HL-60 (cell line): ENCODE results near the gene ACTG1.

Source experiments
- CTCF ChIP-seq: IDR thresholded peaks from one replicate; pipeline ENCODE4 v1.5.1; 2011; ENCODE audit warnings: low read length, control low read depth, inconsistent platforms; ENCODE audit not compliant: insufficient read depth
- GABPA ChIP-seq: IDR thresholded peaks from 2 replicates; pipeline ENCODE4 v1.6.1; 2012; ENCODE audit warnings: low read depth
- POLR2AphosphoS5 ChIP-seq: IDR thresholded peaks from 2 replicates; pipeline ENCODE4 v1.6.1; 2012; ENCODE audit warnings: low read depth
- REST ChIP-seq: IDR thresholded peaks from 2 replicates; pipeline ENCODE4 v1.6.1; 2012; ENCODE audit warnings: low read depth; ENCODE audit not compliant: insufficient replicate concordance

GRCh38 chr17:81528384-81528650 lies 15.7 kb upstream of the ACTG1 start:
- TF ChIP-seq CTCF, result no peak
- no peak for TF ChIP-seq GABPA
- no peak for TF ChIP-seq REST
- no peak for TF ChIP-seq POLR2AphosphoS5
